Sigmoid colon (tissue), 7 donors: ENCODE measurements around the gene ECI2. TPM values are rescaled to one million over a fixed set of nuclear protein-coding genes. Genes with fewer than 3 reads are reported as not detected.
"Not testable (repeated sequence)": the region's sequence is repeated elsewhere in the genome, so short reads cannot be mapped to it uniquely, and the experiment has no call there.

Experiments
- DNase-seq: peaks from one replicate; pipeline ENCODE4 v3.0.0-alpha.2; 2019
- H3K27ac ChIP-seq, 4 donors: fragments of 200-600 bp; sonication (generic); one replicate each; pipeline ENCODE4 v1.5.1; 2016 to 2019; ENCODE audit warnings: mild to moderate bottlenecking in 1 of 4
- H3K27me3 ChIP-seq, 3 donors: fragments of 200-600 bp; sonication (generic); one replicate each; pipeline ENCODE4 v1.5.1; 2019; ENCODE audit warnings: mild to moderate bottlenecking in 1 of 3
- H3K36me3 ChIP-seq, 4 donors: fragments of 200-600 bp; sonication (generic); one replicate each; pipeline ENCODE4 v1.5.1; 2016 to 2019
- H3K4me1 ChIP-seq, 4 donors: fragments of 200-600 bp; sonication (generic); one replicate each; pipeline ENCODE4 v1.5.1; 2017 to 2019
- H3K4me3 ChIP-seq, 4 donors: fragments of 200-600 bp; sonication (generic); one replicate each; pipeline ENCODE4 v1.5.1; 2017 to 2019; ENCODE audit warnings: mild to moderate bottlenecking in 2 of 4, moderate library complexity in 1 of 4
- H3K9me3 ChIP-seq, 4 donors: fragments of 200-600 bp in 3 of 4; sonication (generic) in 3 of 4; one replicate each; pipeline versions ENCODE4 v1.5.1 to v1.6.1; 2013 to 2019
- CTCF ChIP-seq, 4 experiments: fragments of 450-650 bp in 3 of 4; fragments of 200-600 bp in 1 of 4; IDR thresholded peaks; one replicate each; pipeline ENCODE4 v1.5.1; 2016 to 2019; ENCODE audit warnings: antibody characterized with exemption in 4 of 4, mild to moderate bottlenecking in 3 of 4, moderate library complexity in 2 of 4
- EP300 ChIP-seq, 4 donors: sonication (generic); formaldehyde crosslinking; IDR thresholded peaks; one replicate each; pipeline ENCODE4 v1.6.1; 2017; ENCODE audit warnings: antibody characterized with exemption in 4 of 4
- POLR2A ChIP-seq, 2 donors: fragments of 450-650 bp; IDR thresholded peaks; one replicate each; pipeline ENCODE4 v1.6.1; 2016; ENCODE audit warnings: antibody characterized with exemption in 2 of 2, mild to moderate bottlenecking in 2 of 2, moderate library complexity in 2 of 2
- POLR2AphosphoS5 ChIP-seq, 4 donors: sonication (generic); formaldehyde crosslinking; IDR thresholded peaks; one replicate each; pipeline ENCODE4 v1.6.1; 2017; ENCODE audit warnings: antibody characterized with exemption in 4 of 4
- WGBS, 2 donors: extraction: QIAGEN DNeasy Blood & Tissue Kit; methylation state at CpG; one replicate each; pipeline ENCODE4 v1.1.7; 2013; 5-methylcytosine and 5-hydroxymethylcytosine counted together
- intact Hi-C: fragments of 100-400 bp; cut with DNase I; formaldehyde crosslinking; loops from one replicate; pipeline ENCODE4 v1.15.1; 2023
- polyA plus RNA-seq, 3 donors: library from polyadenylated mRNA; stranded (reverse); fragments of 200-250 nt; gene quantifications; one replicate each; pipeline ENCODE4 v1.2.3, GENCODE V29; 2013
- total RNA-seq, 4 donors: library from RNA; depleted of rRNA; stranded (reverse); fragments of >200 nt; gene quantifications; one replicate each; pipeline ENCODE4 v1.1.0, GENCODE V29; 2016
- donor health status: healthy with polysubstance abuse.
- donor health status: Bipolar disorder and iron deficiency.
- donor health status: healthy.

The ECI2 gene
- total and polyA plus RNA-seq, 7 donors, result 30.0 to 100 (median 46.2) TPM

GRCh38 chr6:4102687-4103244 lies 32.6 kb downstream of the ECI2 start:
- intact Hi-C loops, result no loop called here
- WGBS, 2 donors, result 13 to 62% methylated on average over 6 of the region's 6 CpGs
- Histone ChIP-seq H3K9me3 (no peaks in the 10 kb centered on the region), H3K4me3 (no peak overlapping the region), H3K27me3 (no peaks in the 10 kb centered on the region), H3K27ac (peak overlapping the region in 1 of 4 donors; percentile 10), H3K36me3 (no peaks in the 10 kb centered on the region), H3K4me1 (peaks cover 0 to 9% (median 0%) of the 10 kb centered on the region in 4 donors)
- no peak for DNase-seq
- TF ChIP-seq POLR2A (IDR thresholded peaks at IDR 0.05) (no peak), CTCF (IDR thresholded peaks at IDR 0.05) (no peak), POLR2AphosphoS5 (IDR thresholded peaks at IDR 0.05) (no peak), EP300 (IDR thresholded peaks at IDR 0.05) (no peak)

- intact Hi-C loops, result no loop called here
- no peaks in the 10 kb centered on the region for H3K9me3 ChIP-seq
- no peak for DNase-seq
- H3K36me3 ChIP-seq, result no peaks in the 10 kb centered on the region
- 46 to 74% methylated on average over 3 of the region's 3 CpGs for WGBS, 2 donors
- TF ChIP-seq POLR2AphosphoS5 (IDR thresholded peaks at IDR 0.05) (no peak), EP300 (IDR thresholded peaks at IDR 0.05) (no peak), POLR2A (IDR thresholded peaks at IDR 0.05) (no peak), CTCF (IDR thresholded peaks at IDR 0.05) (no peak)
- no peak overlapping the region for H3K27ac ChIP-seq
- no peak overlapping the region for H3K4me3 ChIP-seq
- H3K27me3 ChIP-seq, result no peaks in the 10 kb centered on the region
- peaks cover 0 to 9% (median 0%) of the 10 kb centered on the region in 4 donors for H3K4me1 ChIP-seq
Observed at GRCh38 chr6:4101298-4101697, 34.1 kb downstream of the ECI2 start.

GRCh38 chr6:4100655-4101054 lies 34.7 kb downstream of the ECI2 start:
- WGBS, 2 donors, result 76 to 90% methylated on average over 5 of the region's 5 CpGs
- Histone ChIP-seq H3K27me3 (no peaks in the 10 kb centered on the region), H3K9me3 (no peaks in the 10 kb centered on the region), H3K27ac (no peak overlapping the region), H3K36me3 (no peaks in the 10 kb centered on the region), H3K4me3 (no peak overlapping the region), H3K4me1 (peaks cover 0 to 9% (median 0%) of the 10 kb centered on the region in 4 donors)
- no peak for TF ChIP-seq EP300 (IDR thresholded peaks at IDR 0.05)
- TF ChIP-seq POLR2AphosphoS5 (IDR thresholded peaks at IDR 0.05), result no peak
- TF ChIP-seq CTCF (IDR thresholded peaks at IDR 0.05), result no peak
- intact Hi-C loops, result no loop called here
- no peak for DNase-seq

- H3K36me3 ChIP-seq, result no peaks in the 10 kb centered on the region
- intact Hi-C loops, result no loop called here
- H3K4me1 ChIP-seq, result no peaks in the 10 kb centered on the region
- DNase-seq, result no peak
- H3K9me3 ChIP-seq, result no peaks in the 10 kb centered on the region
- no peak overlapping the region for H3K27ac ChIP-seq
- WGBS, 2 donors, result 76 to 87% methylated on average over 1 of the region's 1 CpG
- no peak overlapping the region for H3K4me3 ChIP-seq
- H3K27me3 ChIP-seq, result no peaks in the 10 kb centered on the region
- TF ChIP-seq CTCF (IDR thresholded peaks at IDR 0.05) (no peak), POLR2AphosphoS5 (IDR thresholded peaks at IDR 0.05) (no peak), POLR2A (IDR thresholded peaks at IDR 0.05) (no peak), EP300 (IDR thresholded peaks at IDR 0.05) (no peak)
Observed at GRCh38 chr6:4093288-4093687, 42.1 kb downstream of the ECI2 start.

GRCh38 chr6:4091941-4092340 lies 43.4 kb downstream of the ECI2 start:
- WGBS, 2 donors, result 20 to 74% methylated on average over 7 of the region's 7 CpGs
- Histone ChIP-seq H3K4me3 (no peak overlapping the region), H3K4me1 (no peaks in the 10 kb centered on the region), H3K9me3 (no peaks in the 10 kb centered on the region), H3K27ac (no peak overlapping the region), H3K27me3 (no peaks in the 10 kb centered on the region), H3K36me3 (no peaks in the 10 kb centered on the region)
- TF ChIP-seq POLR2A (IDR thresholded peaks at IDR 0.05), result no peak
- TF ChIP-seq EP300 (IDR thresholded peaks at IDR 0.05), result no peak
- no peak for TF ChIP-seq POLR2AphosphoS5 (IDR thresholded peaks at IDR 0.05)
- DNase-seq, result no peak
- intact Hi-C loops, result no loop called here

- DNase-seq, intact Hi-C loops, H3K27ac ChIP-seq: not testable (repeated sequence)
Observed at GRCh38 chr6:4090043-4090442, 45.3 kb downstream of the ECI2 start.

More at GRCh38 chr6:4090043-4090442, 45.3 kb downstream of the ECI2 start:
- not testable (repeated sequence) for H3K36me3 ChIP-seq, H3K27me3 ChIP-seq, H3K4me3 ChIP-seq, H3K9me3 ChIP-seq, H3K4me1 ChIP-seq
- 95 to 97% methylated on average over 26 of the region's 26 CpGs for WGBS, 2 donors
